ENCODE results near the gene RNF13. TPM values are rescaled to one million over a fixed set of nuclear protein-coding genes. Genes with fewer than 3 reads are reported as not detected.
A peak's percentile ranks its signal among the peaks of the same experiment; 100 is the strongest.
"Not testable (repeated sequence)": the region's sequence is repeated elsewhere in the genome, so short reads cannot be mapped to it uniquely, and the experiment has no call there.

Gene RNF13
- total RNA-seq, 1 donor from 2014 or later, result 69.3 TPM

- no peaks in the 10 kb centered on the region for H3K27me3 ChIP-seq
- no peak overlapping the region for H3K27ac ChIP-seq
- no peaks in the 10 kb centered on the region for H3K4me1 ChIP-seq
- intact Hi-C loops (cut with DNase I), result no loop called here
- DNase-seq (ENCODE audit: low spot score in 2 of 2), result no peak
- no peak for TF ChIP-seq CTCF (IDR thresholded peaks at IDR 0.05)
- peaks cover under 1 to 11% of the 10 kb centered on the region in 2 donors for H3K9me3 ChIP-seq
- no peaks in the 10 kb centered on the region for H3K36me3 ChIP-seq
- no peak overlapping the region for H3K4me3 ChIP-seq
Observed at GRCh38 chr3:149872589-149872988, 59.6 kb downstream of the RNF13 start.

GRCh38 chr3:149877668-149878067 is 64.7 kb downstream of the RNF13 start:
- no peak for DNase-seq (ENCODE audit: low spot score in 2 of 2)
- Histone ChIP-seq H3K27me3 (no peaks in the 10 kb centered on the region), H3K9me3 (no peaks in the 10 kb centered on the region), H3K27ac (no peak overlapping the region), H3K4me3 (no peak overlapping the region), H3K36me3 (no peaks in the 10 kb centered on the region), H3K4me1 (peaks cover 0 to 3% of the 10 kb centered on the region in 2 donors)
- no peak for TF ChIP-seq CTCF (IDR thresholded peaks at IDR 0.05)
- intact Hi-C loops (cut with DNase I), result no loop called here

DNA sequence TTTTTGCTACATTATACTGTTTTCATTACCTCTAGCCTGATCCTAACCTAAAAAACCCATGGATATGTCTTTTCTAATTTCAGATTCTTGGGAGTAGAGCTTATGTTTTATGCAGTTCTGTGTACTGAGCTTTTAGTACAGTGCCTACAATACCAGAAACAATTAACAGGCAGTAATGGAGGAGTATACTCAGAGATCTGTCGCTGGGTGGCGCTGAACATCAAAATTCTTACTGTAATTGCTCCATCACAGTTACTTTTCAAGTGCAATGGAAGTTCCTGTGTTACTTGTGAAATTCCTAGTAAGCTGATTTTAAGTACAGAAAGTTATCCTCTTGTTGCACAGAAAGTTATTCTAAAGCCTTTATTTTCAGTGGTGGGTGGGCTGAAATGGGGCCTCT is 66.9 kb downstream of the RNF13 start:
- TF ChIP-seq CTCF (IDR thresholded peaks at IDR 0.05), result peak; percentile 46 to 72 (median 56)
- peaks cover 0 to 5% of the 10 kb centered on the region in 2 donors for H3K36me3 ChIP-seq
- H3K27me3 ChIP-seq, result no peaks in the 10 kb centered on the region
- no peaks in the 10 kb centered on the region for H3K9me3 ChIP-seq
- no peak overlapping the region for H3K4me3 ChIP-seq
- no peak overlapping the region for H3K27ac ChIP-seq
- H3K4me1 ChIP-seq, result peaks cover 0 to 3% of the 10 kb centered on the region in 2 donors
- intact Hi-C loops (cut with DNase I), result loop anchor here (5.0 kb wide), 1 partner anchor 87 kb away; no protein-coding TSS in a partner anchor
- DNase-seq (ENCODE audit: low spot score in 2 of 2), result peak in 1 of 2 donors; percentile 80

GRCh38 chr3:149881879-149882278 is 68.9 kb downstream of the RNF13 start:
- no peaks in the 10 kb centered on the region for H3K27me3 ChIP-seq
- no peaks in the 10 kb centered on the region for H3K9me3 ChIP-seq
- intact Hi-C loops (cut with DNase I), result loop anchor here (5.0 kb wide), 1 partner anchor 85 kb away; no protein-coding TSS in a partner anchor
- peaks cover 0 to 5% of the 10 kb centered on the region in 2 donors for H3K36me3 ChIP-seq
- no peak for DNase-seq (ENCODE audit: low spot score in 2 of 2)
- H3K4me1 ChIP-seq, result peaks cover 0 to 3% of the 10 kb centered on the region in 2 donors
- no peak overlapping the region for H3K27ac ChIP-seq
- H3K4me3 ChIP-seq, result no peak overlapping the region
- TF ChIP-seq CTCF (IDR thresholded peaks at IDR 0.05), result no peak

DNA sequence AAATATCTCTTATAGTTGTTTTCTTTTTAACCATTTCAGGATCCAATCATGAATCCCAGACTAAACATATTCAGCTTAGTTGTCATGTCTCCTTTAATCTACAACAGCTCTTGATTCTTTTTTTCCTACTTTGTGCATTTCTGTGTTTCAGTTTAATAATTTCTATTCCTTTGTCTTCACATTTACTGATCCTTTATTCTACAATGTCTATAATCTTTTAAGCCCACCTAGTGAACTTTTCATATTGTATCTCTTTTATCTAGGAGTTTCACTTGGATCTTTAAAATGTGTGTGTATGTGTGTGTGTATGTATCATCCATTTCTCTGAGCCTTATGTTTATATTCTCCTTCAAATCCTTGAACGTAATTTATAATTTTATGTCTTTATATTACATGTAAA is 70.1 kb downstream of the RNF13 start:
- no peak overlapping the region for H3K27ac ChIP-seq
- H3K27me3 ChIP-seq, result no peaks in the 10 kb centered on the region
- H3K36me3 ChIP-seq, result peaks cover 5 to 7% of the 10 kb centered on the region in 2 donors
- intact Hi-C loops (cut with DNase I), result loop anchor here (5.0 kb wide), 1 partner anchor 84 kb away; no protein-coding TSS in a partner anchor
- no peaks in the 10 kb centered on the region for H3K9me3 ChIP-seq
- no peak for TF ChIP-seq CTCF (IDR thresholded peaks at IDR 0.05)
- no peak overlapping the region for H3K4me3 ChIP-seq
- peaks cover 0 to 3% of the 10 kb centered on the region in 2 donors for H3K4me1 ChIP-seq
- no peak for DNase-seq (ENCODE audit: low spot score in 2 of 2)

DNA sequence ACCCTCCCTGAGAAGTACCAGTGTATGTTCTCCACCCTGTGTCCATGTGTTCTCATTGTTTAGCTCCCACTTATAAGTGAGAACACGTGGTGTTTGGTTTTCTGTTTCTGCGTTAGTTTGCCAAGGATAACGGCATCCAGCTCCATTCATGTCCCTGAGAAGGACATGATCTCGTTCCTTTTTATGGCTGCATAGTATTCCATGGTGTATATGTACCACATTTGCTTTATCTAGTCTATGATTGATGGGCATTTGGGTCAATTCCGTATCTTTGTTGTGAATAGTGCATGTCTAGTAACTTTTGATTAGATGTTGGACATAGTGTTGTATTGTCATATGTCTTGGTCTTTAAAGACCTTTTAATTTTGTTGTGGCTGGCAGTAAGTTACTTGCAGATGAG is 70.8 kb downstream of the RNF13 start:
- not testable (repeated sequence) for H3K36me3 ChIP-seq; H3K27ac ChIP-seq; H3K9me3 ChIP-seq; DNase-seq (ENCODE audit: low spot score in 2 of 2); H3K27me3 ChIP-seq; H3K4me1 ChIP-seq; H3K4me3 ChIP-seq
- intact Hi-C loops (cut with DNase I), result loop anchor here (5.0 kb wide), 1 partner anchor 83 kb away; no protein-coding TSS in a partner anchor

GRCh38 chr3:149884848-149885247 is 71.8 kb downstream of the RNF13 start:
- intact Hi-C loops (cut with DNase I), result loop anchor here (5.0 kb wide), 1 partner anchor 82 kb away; no protein-coding TSS in a partner anchor
- H3K27ac ChIP-seq; H3K4me3 ChIP-seq; H3K36me3 ChIP-seq; H3K9me3 ChIP-seq; H3K27me3 ChIP-seq; DNase-seq (ENCODE audit: low spot score in 2 of 2); H3K4me1 ChIP-seq: not testable (repeated sequence)

All from ascending aorta (tissue), 2 donors.